Activated gamma-delta T cell treated with Interleukin-2 at 50 U/mL for 16 hours (primary cell): Measurements from ENCODE around the gene AKIP1.
"Not testable (repeated sequence)": the region's sequence is repeated elsewhere in the genome, so short reads cannot be mapped to it uniquely, and the experiment has no call there.

Experiments
- DNase-seq: peaks from one replicate; pipeline ENCODE4 v3.0.0-alpha.2; 2020

The AKIP1 gene

GRCh38 chr11:8911029-8911823 is at the start of gene AKIP1:
Gene AKIP1, plus strand, starts transcription at chr11:8911189. Its CDS starts 261 bp downstream, at chr11:8911450.
- DNase-seq: peak; percentile 72

GRCh38 chr11:8863838-8864237 is 47.2 kb upstream of the AKIP1 start:
- no peak for DNase-seq

- DNase-seq: no peak
These were observed 45.7 kb upstream of the AKIP1 start for GRCh38 chr11:8865304-8865703.

GRCh38 chr11:8867035-8867434 is 44.0 kb upstream of the AKIP1 start:
- no peak for DNase-seq

GRCh38 chr11:8867931-8868631 is 42.9 kb upstream of the AKIP1 start:
- no peak for DNase-seq

DNA sequence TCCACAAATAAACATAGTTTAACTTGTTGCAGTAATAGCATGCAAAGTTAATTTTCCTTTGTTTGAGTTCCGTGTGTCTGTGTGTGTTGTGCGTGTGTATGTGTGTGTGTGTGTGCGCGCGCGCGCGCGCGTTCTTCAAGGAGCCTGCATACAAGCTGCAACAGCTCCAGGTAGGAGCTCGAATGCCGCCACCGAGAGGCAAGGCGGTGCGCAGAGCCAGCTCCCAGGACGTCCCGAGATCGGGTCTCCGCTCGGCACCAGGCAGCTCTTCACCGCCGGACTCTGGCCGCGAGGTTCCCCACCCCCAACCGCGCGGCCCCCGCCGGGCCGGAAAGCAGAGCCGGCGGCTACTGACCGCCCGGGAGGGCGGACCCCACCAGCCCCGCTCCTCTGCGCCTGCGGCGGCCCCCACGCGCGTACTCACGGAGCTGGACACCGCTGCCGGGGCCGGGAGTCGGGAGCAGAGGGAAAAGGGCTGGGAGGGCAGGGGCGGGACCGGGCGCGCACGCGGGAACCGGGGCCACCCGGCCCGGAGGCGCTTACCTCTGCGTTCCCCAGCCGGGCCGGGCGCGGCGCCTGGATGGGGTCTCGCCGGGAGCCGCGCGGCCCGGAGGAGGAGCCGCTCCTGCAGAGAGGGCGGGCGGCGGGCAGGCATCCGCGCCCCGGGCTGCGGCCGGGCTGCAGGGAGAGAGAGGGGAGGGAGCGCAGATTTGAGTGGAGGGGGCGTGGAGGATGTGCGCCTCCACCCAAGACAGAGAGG is 40.4 kb upstream of the AKIP1 start:
- DNase-seq: no peak

DNA sequence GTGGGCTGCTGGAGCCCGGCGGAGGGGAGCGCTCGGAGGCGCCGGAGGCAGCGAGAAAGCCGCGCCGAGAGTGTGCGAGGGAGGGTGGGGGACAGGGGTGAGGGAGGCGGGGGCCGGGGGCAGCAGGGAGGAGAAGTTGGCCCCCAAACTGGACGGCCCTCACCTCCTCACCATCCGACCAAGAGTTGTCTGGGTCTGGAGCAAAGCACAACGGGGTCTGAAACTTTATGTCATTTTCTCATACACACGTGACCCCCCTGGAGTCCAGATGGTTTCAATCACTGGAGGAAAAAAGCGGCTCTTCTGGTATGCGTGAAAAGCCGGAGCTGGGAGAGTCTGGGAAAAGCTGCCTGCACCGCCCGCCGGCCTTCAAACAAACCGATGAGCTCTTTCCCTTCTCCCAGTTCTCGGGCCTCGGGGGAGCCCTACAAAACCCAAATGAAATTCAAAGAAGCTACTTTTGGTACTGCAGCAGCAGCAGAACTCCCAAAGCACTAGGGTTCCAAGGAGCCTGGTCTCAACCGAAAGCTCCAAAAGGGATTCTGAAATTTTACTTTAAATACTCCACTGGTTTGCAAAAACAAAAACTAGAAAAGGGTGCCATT is 39.7 kb upstream of the AKIP1 start:
- no peak for DNase-seq

- no peak for DNase-seq
These were observed 39.0 kb upstream of the AKIP1 start for GRCh38 chr11:8871962-8872361.

GRCh38 chr11:8873741-8874405 is 37.1 kb upstream of the AKIP1 start:
- DNase-seq: no peak

DNA sequence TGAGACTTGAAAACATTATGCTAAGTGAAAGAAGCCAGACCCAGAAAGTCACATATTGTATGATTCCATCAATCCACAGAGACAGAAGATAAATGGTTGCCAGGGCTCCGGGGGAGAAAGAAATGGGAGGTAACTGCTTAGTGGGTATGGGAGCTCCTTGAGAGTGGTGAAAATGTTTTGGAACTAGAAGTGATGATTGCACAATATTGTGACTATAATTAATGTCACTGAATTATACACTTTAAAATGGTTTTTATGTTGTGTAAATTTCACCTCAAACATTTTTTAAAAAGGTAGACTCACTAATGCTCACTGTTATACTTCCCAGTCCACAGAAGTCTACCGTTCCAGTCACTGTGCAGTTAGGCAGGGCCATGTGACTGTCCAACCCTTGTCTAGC is 32.2 kb upstream of the AKIP1 start:
- no peak for DNase-seq

DNA sequence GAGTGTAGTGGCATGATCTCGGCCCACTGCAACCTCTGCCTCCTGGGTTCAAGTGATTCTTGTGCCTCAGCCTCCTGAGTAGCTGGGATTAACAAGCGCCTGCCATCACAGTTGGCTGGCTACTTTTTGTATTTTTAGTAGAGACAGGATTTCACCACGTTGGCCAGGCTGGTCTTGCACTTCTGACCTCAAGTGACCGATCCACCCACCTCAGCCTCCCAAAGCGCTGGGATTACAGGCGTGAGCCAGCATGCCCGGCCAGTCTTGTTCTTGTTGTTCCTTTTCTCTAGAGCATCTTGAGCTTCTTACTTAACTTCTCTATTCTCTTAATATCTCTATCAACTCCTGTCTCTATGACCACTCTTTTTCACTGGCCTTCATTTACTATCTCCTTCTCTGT is 29.4 kb upstream of the AKIP1 start:
- DNase-seq: not testable (repeated sequence)

DNA sequence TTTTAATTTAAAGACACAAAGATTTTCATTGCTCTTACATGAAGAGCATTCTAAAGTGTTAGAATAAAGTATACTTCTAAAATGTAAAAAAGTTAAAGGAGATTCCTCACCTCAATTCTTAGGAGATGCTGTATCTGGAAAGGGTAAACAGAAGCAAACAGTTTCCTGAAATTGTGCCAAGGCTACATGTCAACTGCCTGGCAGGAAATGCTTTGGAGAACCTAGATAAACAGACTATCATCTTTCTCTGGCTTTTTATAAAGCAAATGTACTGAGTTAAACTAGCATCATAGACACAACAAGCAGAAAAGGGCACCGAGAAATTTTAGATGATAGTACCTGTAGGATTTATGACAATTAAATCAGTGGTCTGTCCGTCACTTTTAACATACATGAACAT is 24.7 kb upstream of the AKIP1 start:
- DNase-seq: no peak

GRCh38 chr11:8891185-8891584 is 19.8 kb upstream of the AKIP1 start:
- not testable (repeated sequence) for DNase-seq

DNA sequence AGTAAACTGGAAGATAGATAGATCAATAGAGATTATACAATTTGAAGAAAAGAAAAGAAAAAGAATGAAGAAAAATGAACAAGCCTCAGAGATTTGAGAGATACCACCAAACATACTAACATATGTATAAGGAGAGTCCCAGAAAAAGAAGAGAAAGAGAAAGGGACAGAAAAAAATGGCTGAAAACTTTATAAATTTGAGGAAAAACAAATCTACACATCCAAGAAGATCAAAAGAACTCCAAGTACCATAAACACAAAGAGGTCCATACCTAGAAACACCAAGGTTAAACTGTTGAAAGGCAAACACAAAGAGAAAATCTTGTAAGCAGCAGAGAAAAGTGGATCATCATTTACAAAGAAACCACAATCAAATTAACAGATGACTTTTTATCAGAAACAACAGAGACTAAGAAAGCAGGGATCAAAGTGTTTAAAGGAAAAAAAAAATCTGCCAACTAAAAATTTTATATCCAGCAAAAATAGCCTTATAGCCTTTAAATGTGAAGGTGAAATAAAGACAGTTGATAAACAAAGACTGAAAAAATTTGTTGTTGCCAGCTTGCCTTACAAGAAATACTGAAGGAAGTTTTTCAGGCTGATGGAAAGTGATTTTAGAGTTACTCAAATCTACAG is 11.8 kb upstream of the AKIP1 start:
- DNase-seq: no peak

DNA sequence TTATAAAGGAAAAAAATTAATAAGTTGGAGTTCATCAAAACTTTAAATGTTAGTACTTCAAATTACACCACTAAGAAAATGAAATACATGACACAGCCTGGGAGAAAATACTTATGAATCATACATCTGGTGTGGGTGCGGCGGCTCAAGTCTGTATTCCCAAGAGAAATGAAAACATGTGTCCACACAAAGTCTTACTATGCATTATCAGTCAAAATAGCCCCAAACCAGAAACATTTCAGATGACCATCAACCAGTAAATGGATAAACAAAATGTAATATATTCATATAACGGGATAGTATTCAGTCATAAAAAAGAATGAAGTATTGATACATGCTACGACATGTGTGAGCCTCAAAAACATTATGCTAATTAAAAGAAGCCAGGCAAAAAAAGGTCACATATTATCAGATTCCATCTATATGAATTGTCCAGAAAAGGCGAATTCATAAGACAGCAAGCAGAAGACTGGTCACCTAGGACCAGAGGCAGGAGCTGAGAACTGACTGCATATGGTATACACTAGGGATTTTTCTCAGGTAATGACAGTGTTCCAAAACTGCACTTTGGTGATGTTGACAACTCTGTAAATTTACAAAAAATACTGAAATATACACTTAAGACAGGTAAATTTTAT is 5.3 kb upstream of the AKIP1 start:
- DNase-seq: no peak

DNA sequence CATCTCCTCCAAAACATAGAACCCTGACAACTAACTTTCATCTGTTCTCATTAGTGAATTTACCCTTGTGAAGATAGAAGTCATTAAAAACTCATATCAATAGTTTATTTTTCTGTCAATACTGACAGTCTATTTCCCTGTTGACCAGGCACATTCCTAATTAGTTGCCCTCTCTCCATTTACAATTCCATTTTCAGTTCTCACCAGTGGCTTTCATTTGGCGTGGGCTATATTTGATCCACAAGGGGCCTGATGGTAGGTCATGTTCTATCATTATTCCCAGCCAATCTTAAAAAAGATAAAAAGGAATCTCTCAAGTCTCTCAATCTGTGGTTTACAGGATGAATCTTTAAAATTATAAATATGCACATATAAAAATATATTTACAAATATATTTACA is 3.9 kb upstream of the AKIP1 start:
- DNase-seq: no peak

GRCh38 chr11:8908099-8908498 is 2.9 kb upstream of the AKIP1 start:
- DNase-seq: no peak

- DNase-seq: no peak
These were observed 351 bp upstream of the AKIP1 start for GRCh38 chr11:8910649-8911026.

DNA sequence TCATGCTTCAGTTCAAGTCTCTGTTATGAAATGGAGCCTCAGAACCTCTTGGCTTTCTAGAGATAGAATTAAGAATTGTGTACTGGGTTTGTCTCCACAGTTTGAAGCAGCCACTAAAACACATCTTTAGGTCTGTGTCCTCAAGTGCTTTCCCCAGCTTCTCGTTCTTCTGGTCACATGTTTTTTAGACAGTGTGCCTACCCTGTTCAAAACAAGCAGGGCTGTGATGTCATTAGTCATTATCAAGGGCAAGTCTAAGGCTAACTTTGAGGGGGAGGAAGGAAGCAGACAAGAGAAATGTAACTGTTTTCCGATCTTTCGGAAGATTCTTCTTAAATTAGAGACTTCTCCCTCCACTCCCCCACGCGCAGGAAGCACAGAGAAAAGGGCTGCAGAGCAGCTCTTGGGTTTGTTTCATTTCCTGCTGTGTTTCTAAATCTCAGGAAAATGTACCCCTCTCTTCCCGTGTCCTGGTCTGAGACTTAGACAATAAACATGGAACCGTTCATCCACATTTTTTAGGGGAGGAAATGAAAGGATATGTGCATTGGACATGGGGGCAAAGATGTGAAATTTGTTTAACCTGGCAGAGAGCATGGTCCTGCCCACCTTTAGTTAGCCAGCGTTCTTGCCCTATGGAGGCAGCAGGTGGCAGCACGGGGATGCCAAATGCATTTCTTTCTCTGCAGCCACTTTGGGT is 3.1 kb downstream of the AKIP1 start:
- DNase-seq: peak; percentile 45

GRCh38 chr11:8914661-8915018 is 3.7 kb downstream of the AKIP1 start:
- no peak for DNase-seq

GRCh38 chr11:8917157-8917825 is 6.3 kb downstream of the AKIP1 start:
- DNase-seq: no peak
